Astrocyte of the cerebellum (primary cell): ENCODE data around the gene ALAS1.

ENCODE experiments used
- DNase-seq: peaks from one replicate; pipeline ENCODE4 v3.0.0-alpha.2; 2011; ENCODE audit warnings: low read depth
- H3K4me3 ChIP-seq: 2 replicates; pipeline ENCODE4 v1.5.1; 2011; ENCODE audit warnings: mild to moderate bottlenecking, low read depth, low read length, moderate library complexity
- in situ Hi-C: cut with HindIII; loops from 2 replicates; pipeline ENCODE4 v1.10.0; 2017; ENCODE audit warnings: low sequenced_read_pairs
- TF ChIP-seq, protein P1 (sequence below): IDR thresholded peaks from 2 replicates; pipeline ENCODE4 v1.5.1; 2012; ENCODE audit warnings: low read length, low read depth, moderate library complexity, mild to moderate bottlenecking; ENCODE audit errors: missing control alignments

The ALAS1 gene

DNA sequence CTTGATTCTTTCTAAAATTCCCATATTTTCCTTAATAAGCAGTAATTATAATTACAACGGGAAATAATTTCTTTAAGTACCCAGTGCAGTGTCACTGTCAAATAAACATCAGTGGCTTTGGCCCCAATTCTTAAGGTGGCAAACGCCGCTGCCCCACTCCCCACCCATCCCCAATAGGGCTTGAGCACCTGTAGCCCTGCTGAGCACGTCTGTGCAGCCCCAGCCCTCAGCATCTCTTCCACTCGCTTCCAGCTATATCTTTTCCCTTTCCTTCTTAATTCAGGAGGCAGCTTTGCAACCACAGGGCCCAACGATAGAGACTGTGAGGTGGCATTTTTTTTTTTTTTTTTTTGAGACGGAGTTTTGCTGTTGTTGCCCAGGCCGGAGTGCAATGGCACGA lies 56.6 kb downstream of the ALAS1 start:
- no peak for DNase-seq
- H3K4me3 ChIP-seq = no peak overlapping the region
- in situ Hi-C loops = no loop called here
- TF ChIP-seq, protein P1, sequence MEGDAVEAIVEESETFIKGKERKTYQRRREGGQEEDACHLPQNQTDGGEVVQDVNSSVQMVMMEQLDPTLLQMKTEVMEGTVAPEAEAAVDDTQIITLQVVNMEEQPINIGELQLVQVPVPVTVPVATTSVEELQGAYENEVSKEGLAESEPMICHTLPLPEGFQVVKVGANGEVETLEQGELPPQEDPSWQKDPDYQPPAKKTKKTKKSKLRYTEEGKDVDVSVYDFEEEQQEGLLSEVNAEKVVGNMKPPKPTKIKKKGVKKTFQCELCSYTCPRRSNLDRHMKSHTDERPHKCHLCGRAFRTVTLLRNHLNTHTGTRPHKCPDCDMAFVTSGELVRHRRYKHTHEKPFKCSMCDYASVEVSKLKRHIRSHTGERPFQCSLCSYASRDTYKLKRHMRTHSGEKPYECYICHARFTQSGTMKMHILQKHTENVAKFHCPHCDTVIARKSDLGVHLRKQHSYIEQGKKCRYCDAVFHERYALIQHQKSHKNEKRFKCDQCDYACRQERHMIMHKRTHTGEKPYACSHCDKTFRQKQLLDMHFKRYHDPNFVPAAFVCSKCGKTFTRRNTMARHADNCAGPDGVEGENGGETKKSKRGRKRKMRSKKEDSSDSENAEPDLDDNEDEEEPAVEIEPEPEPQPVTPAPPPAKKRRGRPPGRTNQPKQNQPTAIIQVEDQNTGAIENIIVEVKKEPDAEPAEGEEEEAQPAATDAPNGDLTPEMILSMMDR = no peak

DNA sequence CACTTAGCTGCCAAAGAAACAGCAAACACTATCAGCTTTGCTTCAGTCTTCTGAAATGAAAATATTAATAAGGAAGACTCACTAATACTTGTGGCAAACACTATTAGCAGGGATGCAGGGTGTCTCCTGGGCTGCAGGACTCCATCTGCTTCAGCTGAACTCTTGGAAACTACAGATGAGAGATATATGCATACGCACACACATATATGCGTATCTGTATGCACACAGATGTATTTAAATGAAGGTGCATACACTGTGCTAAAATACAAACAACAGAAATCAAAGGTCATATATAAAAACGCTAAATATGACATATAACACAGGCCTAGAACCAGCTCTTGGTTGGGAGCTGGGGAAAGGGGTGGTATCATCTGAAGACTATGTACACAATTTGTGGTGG lies 58.2 kb downstream of the ALAS1 start:
- H3K4me3 ChIP-seq = no peak overlapping the region
- TF ChIP-seq, protein P1 = no peak
- in situ Hi-C loops = no loop called here
- no peak for DNase-seq

GRCh38 chr3:52256622-52257021 lies 58.7 kb downstream of the ALAS1 start:
- DNase-seq = no peak
- TF ChIP-seq, protein P1 = no peak
- no peak overlapping the region for H3K4me3 ChIP-seq
- in situ Hi-C loops = no loop called here

GRCh38 chr3:52257911-52258310 lies 60.0 kb downstream of the ALAS1 start:
- H3K4me3 ChIP-seq = no peak overlapping the region
- DNase-seq = no peak
- in situ Hi-C loops = no loop called here
- TF ChIP-seq, protein P1 = no peak

GRCh38 chr3:52259035-52259434 lies 61.1 kb downstream of the ALAS1 start:
- H3K4me3 ChIP-seq = no peak overlapping the region
- TF ChIP-seq, protein P1 = no peak
- in situ Hi-C loops = no loop called here
- no peak for DNase-seq

DNA sequence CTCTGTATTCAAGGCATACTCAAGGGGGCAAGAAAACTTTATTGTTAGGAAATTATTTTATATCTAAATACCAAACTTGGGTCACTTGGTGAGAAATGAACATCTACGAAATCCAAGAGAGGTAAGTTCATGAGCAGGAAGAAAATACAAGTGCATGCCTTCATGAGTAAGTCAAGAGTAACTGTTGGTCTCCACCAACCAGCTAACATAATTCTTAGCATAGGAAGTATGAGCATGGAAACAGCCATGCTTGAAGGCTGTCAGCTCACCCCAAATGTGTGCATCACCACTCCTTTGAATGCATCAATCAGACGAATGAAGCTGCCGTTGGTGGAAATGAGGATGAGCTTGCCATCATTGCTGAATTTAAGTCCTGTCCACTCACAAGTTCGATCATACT lies 61.5 kb downstream of the ALAS1 start:
- no peak for DNase-seq
- in situ Hi-C loops = no loop called here
- no peak overlapping the region for H3K4me3 ChIP-seq
- TF ChIP-seq, protein P1 = no peak

DNA sequence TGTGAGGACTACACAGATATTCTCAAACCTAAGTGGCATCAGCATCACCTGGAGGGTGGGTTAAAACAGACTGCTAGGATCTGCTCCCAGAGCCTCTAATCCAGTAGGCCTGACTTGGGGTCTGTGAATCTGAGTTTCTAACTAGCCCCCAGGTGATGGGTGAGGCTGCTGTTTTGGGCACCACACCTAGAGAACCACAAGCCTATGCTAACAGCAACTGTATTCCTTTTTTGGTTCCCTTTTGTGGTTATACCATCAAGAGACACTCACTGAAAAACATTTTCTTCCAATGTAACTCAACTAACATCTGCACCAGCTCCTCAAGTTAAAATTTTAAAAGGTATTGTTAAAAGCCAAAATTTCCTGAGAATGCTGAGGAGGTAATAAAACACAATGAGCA lies 64.5 kb downstream of the ALAS1 start:
- in situ Hi-C loops = no loop called here
- TF ChIP-seq, protein P1 = no peak
- no peak overlapping the region for H3K4me3 ChIP-seq

More for the DNA sequence above, 64.5 kb downstream of the ALAS1 start:
- DNase-seq = no peak
